K562 (cell line): ENCODE data around the gene CAPN8. TPM values are rescaled to one million over a fixed set of nuclear protein-coding genes. Genes with fewer than 3 reads are reported as not detected.

Experiments used
- ATAC-seq: fragments of 200-7000 bp; cut with Tn5 transposase; 3 replicates; pipeline ENCODE4 v1.9.1; 2020; ENCODE audit warnings: moderate library complexity
- BruUV-seq: library from RNA; stranded (reverse); fragments of 400-500 nt; replicated peaks from 2 replicates; lab custom pipeline; 2021; lab: Mats Ljungman, UMichigan
- CTCF ChIA-PET: fragments of 300-600 bp; formaldehyde crosslinking; extraction: SDS; loops from one replicate; lab custom pipeline; 2021; ENCODE audit warnings: low intra/inter-chr PET ratio; lab: Yijun Ruan, JAX
- POLR2A ChIA-PET: fragments of 300-600, 350-650 bp; sonication (Branson Sonifier 250); formaldehyde crosslinking; extraction: SDS; loops from one replicate; lab custom pipeline; 2021; ENCODE audit warnings: antibody characterized with exemption, inconsistent platforms; lab: Yijun Ruan, JAX
- DNase-seq, 4 experiments: peaks; one replicate each; pipeline versions ENCODE4 v3.0.0 to v3.0.0-alpha.2; 2011 to 2018; ENCODE audit warnings: low spot score in 3 of 4, mixed read lengths in 3 of 4; ENCODE audit errors: extremely low read depth in 1 of 4
- FAIRE-seq: peaks from 2 replicates; lab custom pipeline; 2011; peaks lifted over from hg19 to GRCh38; lab: Jason Lieb, UNC
- H2AFZ ChIP-seq: 2 replicates; pipeline ENCODE4 v1.6.0; 2011; ENCODE audit warnings: low read depth, low read length, control low read depth, inconsistent platforms
- H3K27ac ChIP-seq: fragments of 200-600 bp; 3 replicates; pipeline ENCODE4 v1.8.0; 2011; ENCODE audit warnings: low read depth, mild to moderate bottlenecking, control low read depth, inconsistent platforms, low read length, moderate library complexity, mixed read lengths; ENCODE audit errors: extremely low read depth
- H3K27me3 ChIP-seq, 2 experiments: fragments of 300-600 bp in 1 of 2; 2 replicates in 1 of 2; 3 replicates in 1 of 2; pipeline versions ENCODE4 v1.6.0 to v1.8.0; 2011; ENCODE audit warnings: inconsistent platforms in 2 of 2, low read length in 2 of 2, mild to moderate bottlenecking in 1 of 2, mixed read lengths in 1 of 2, moderate library complexity in 1 of 2; ENCODE audit not compliant: control insufficient read depth in 2 of 2, insufficient read depth in 2 of 2
- H3K36me3 ChIP-seq: fragments of 300-600 bp; 3 replicates; pipeline ENCODE4 v1.8.0; 2011; ENCODE audit warnings: mild to moderate bottlenecking, low read length, inconsistent platforms; ENCODE audit not compliant: control insufficient read depth, insufficient read depth
- H3K4me1 ChIP-seq, 2 experiments: fragments of 200-600 bp in 1 of 2; replicated peaks in 1 of 2; 2 replicates in 1 of 2; 3 replicates in 1 of 2; pipeline versions ENCODE4 v1.5.1 to v1.8.0; 2011; ENCODE audit warnings: inconsistent platforms in 2 of 2, low read length in 2 of 2, mild to moderate bottlenecking in 1 of 2, mixed read lengths in 1 of 2, moderate library complexity in 1 of 2; ENCODE audit not compliant: control insufficient read depth in 2 of 2, insufficient read depth in 2 of 2
- H3K4me2 ChIP-seq: 2 replicates; pipeline ENCODE4 v1.6.1; 2011; ENCODE audit warnings: low read length, control low read depth, inconsistent platforms, mixed read lengths; ENCODE audit not compliant: insufficient read depth
- H3K4me3 ChIP-seq: fragments of 200-600 bp; sonication (generic), shearing (Covaris generic); 2 replicates; pipeline ENCODE4 v1.5.1; 2016; ENCODE audit warnings: control low read depth, inconsistent platforms
- H3K79me2 ChIP-seq: fragments of 200-600 bp; 3 replicates; pipeline ENCODE4 v1.8.0; 2011; ENCODE audit warnings: low read length, inconsistent platforms; ENCODE audit not compliant: control insufficient read depth, insufficient read depth
- H3K9ac ChIP-seq, 2 experiments: 2 replicates each; pipeline versions ENCODE4 v1.6.0 to v1.6.1; 2011; ENCODE audit warnings: low read depth in 2 of 2, low read length in 2 of 2, control low read depth in 1 of 2, inconsistent platforms in 1 of 2, mild to moderate bottlenecking in 1 of 2, mixed read lengths in 1 of 2; ENCODE audit not compliant: insufficient read depth in 1 of 2
- H3K9me1 ChIP-seq: one replicate; pipeline ENCODE4 v1.6.0; 2011; ENCODE audit warnings: inconsistent platforms, mild to moderate bottlenecking, low read length, moderate library complexity; ENCODE audit not compliant: control insufficient read depth, insufficient read depth
- H3K9me3 ChIP-seq: replicated peaks from 2 replicates; pipeline ENCODE4 v1.5.1; 2011; ENCODE audit warnings: low read depth, low read length, inconsistent platforms; ENCODE audit not compliant: control insufficient read depth, insufficient read depth
- H4K20me1 ChIP-seq: replicated peaks from 2 replicates; pipeline ENCODE4 v1.6.1; 2011; ENCODE audit warnings: low read length, inconsistent platforms, mixed read lengths; ENCODE audit not compliant: control insufficient read depth, insufficient read depth
- BRD4 ChIP-seq: fragments of 200-600 bp; sonication (generic); IDR thresholded peaks from 2 replicates; pipeline ENCODE4 v1.6.1; 2017; ENCODE audit warnings: inconsistent platforms
- HNRNPUL1 ChIP-seq: fragments of 200-400 bp; formaldehyde crosslinking; IDR thresholded peaks from 2 replicates; pipeline ENCODE4 v1.6.1; 2017; ENCODE audit warnings: low read length
- TFAM ChIP-seq: fragments of 250-450 bp; sonication (Bioruptor Pico); conservative IDR thresholded peaks from 2 replicates; pipeline ENCODE4 v1.5.0; 2021; ENCODE audit warnings: mild to moderate bottlenecking, moderate library complexity
- ZNF175 ChIP-seq: fragments of 200-800 bp; sonication (Bioruptor generic); IDR thresholded peaks from 2 replicates; pipeline ENCODE4 v1.6.1; 2016; ENCODE audit warnings: low read depth, mild to moderate bottlenecking, missing genetic modification characterization, missing compliant biosample characterization
- WGBS: fragments of 100-300 bp; shearing (Covaris generic); methylation state at CpG from one replicate; pipeline ENCODE4 v1.1.6; 2016; ENCODE audit warnings: low coverage, mixed read lengths; ENCODE audit not compliant: insufficient coverage; ENCODE audit errors: missing lambda C conversion rate; 5-methylcytosine and 5-hydroxymethylcytosine counted together
- in situ Hi-C: fragments of 300-500 bp; cut with MboI; formaldehyde crosslinking; loops from 4 replicates; pipeline ENCODE4 v1.15.0; 2018; ENCODE audit warnings: inconsistent platforms, mixed read lengths
- intact Hi-C: fragments of 100-400 bp; cut with micrococcal nuclease; formaldehyde crosslinking; loops from 2 replicates; pipeline ENCODE4 v1.14.2; 2022
- polyA plus RNA-seq, 8 experiments: library from polyadenylated mRNA; depleted of rRNA in 4 of 8; stranded (reverse) in 5 of 8; unstranded in 3 of 8; fragments of >200 nt; fragmentation: Nextera tagmentation in 2 of 8; fragmentation: Illumina TruSeq in 1 of 8; extraction: Ambion mirVana in 2 of 8; extraction: Trizol in 1 of 8; gene quantifications; 2 replicates each; pipeline versions ENCODE4 v1.2.1 to v1.2.3, GENCODE V29; 2011 to 2014; ENCODE audit warnings: inconsistent platforms in 1 of 8, missing spikeins in 1 of 8
- total RNA-seq, 7 experiments: library from RNA; depleted of rRNA in 6 of 7; stranded (reverse); fragments of >200 nt in 6 of 7; fragmentation: Illumina TruSeq in 2 of 7; extraction: Trizol in 2 of 7; gene quantifications; 2 replicates each; pipeline versions ENCODE4 v1.2.1 to v1.2.3, GENCODE V29; 2011 to 2021; ENCODE audit warnings: low replicate concordance in 1 of 7

CAPN8 gene
- total and polyA plus RNA-seq, 9 of the 15 experiments (the other 6 are each of a cell fraction or from before 2014, with no cell fraction given) = 0.06 TPM; not detected in 8

DNA sequence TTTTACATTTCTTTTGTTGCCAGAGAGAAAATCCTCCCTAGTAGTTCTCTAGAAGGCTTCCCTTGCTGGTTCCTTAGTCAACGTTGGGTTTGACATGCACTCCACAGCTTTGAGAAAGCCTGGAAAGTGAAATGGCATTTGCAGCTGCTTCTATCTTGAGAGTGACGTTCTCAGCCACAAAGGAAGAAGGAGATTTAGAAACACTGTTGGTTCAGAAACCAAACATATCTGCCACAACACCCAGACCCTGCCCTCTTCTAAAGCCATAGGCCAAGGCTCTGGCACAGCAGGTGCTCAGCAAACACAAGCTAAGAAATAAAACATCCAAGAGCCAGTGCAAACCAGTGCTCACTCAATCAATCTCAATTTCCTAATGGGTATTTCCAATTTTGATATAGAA, 150.9 kb downstream of the CAPN8 start (continued):
- TF ChIP-seq HNRNPUL1 = no peak

DNA sequence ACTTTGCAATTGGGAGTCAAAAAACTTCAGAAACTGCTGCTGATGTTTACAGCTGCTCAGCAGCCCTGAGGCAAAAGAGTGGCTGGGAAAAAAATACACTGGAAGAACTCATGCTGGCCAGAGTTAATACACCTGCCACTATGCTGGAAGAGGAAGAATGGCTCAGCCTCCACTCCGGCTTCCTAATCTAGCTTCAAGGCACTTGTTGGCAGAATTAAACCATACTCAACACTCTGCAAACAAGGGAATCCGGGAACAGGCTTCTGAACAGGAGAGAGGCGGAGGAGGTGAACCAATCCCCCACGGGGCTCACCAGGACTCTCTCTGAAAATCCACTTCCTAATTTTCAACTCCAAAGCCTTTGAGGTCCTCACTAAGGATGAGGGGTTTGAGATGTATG, 152.2 kb downstream of the CAPN8 start:
- ATAC-seq = no peak
- no peak overlapping the region for H3K9ac ChIP-seq
- H4K20me1 ChIP-seq = no peaks in the 10 kb centered on the region; the same call in 1 of the 2 replicates
- no peaks in the 10 kb centered on the region for H3K9me1 ChIP-seq
- FAIRE-seq = no peak
- CTCF ChIA-PET = no interaction called here
- no peak for TF ChIP-seq BRD4
- TF ChIP-seq, all 486 proteins: peak for 0
- no peak overlapping the region for H3K27ac ChIP-seq
- 4% methylated on average over 4 of the region's 4 CpGs for WGBS
- H3K4me1 ChIP-seq = peaks cover 0 to 3% of the 10 kb centered on the region in 2 experiments; a peak in 1 of 5 replicates
- POLR2A ChIA-PET = no interaction called here
- no peak for DNase-seq
- no peak overlapping the region for H3K4me2 ChIP-seq
- no peaks in the 10 kb centered on the region for H3K36me3 ChIP-seq
- peaks cover 5 to 24% of the 10 kb centered on the region in 2 experiments; a peak in 3 of 5 replicates for H3K27me3 ChIP-seq
- no TSS peak for BruUV-seq
- intact Hi-C loops (no loop called here), in situ Hi-C loops (no loop called here)
- H3K79me2 ChIP-seq = no peaks in the 10 kb centered on the region
- H3K9me3 ChIP-seq = no peaks in the 10 kb centered on the region; the same call in 1 of the 2 replicates
- no peak overlapping the region for H2AFZ ChIP-seq
- H3K4me3 ChIP-seq = no peak overlapping the region

DNA sequence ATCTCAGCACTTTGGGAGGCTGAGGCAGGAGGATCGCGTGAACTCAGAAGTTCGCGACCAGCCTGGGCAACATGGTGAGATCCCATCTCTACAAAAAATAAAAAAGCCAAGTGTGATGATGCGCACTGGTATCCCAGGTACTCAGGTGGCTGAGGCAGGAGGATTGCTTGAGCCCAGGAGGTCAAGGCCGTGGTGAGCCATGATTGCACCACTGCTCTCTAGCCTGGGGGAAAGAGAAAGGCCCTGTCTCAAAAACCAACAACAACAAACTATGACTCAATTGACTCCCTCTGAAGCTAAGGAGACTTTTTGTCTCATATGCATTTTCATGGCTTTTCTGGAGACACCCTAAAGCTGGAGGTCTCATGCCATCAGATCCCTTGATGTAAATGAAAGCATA, 153.4 kb downstream of the CAPN8 start:
- CTCF ChIA-PET = interaction anchor here (0.6 kb wide), 1 partner anchor 45 kb away, joined by 3 read pairs; no protein-coding TSS in a partner anchor
- no peak for DNase-seq

More for the DNA sequence above, 153.4 kb downstream of the CAPN8 start:
- Histone ChIP-seq H3K4me1 (peaks cover 0 to 3% of the 10 kb centered on the region in 2 experiments; a peak in 1 of 5 replicates), H3K4me3 (no peak overlapping the region), H2AFZ (no peak overlapping the region), H3K9me3 (no peaks in the 10 kb centered on the region; the same call in 1 of the 2 replicates), H3K4me2 (no peak overlapping the region), H3K36me3 (no peaks in the 10 kb centered on the region), H3K79me2 (no peaks in the 10 kb centered on the region), H3K9me1 (no peaks in the 10 kb centered on the region), H3K27me3 (peaks cover 6 to 21% of the 10 kb centered on the region in 2 experiments; a peak in 3 of 5 replicates), H3K9ac (no peak overlapping the region), H3K27ac (no peak overlapping the region), H4K20me1 (no peaks in the 10 kb centered on the region; the same call in 1 of the 2 replicates)
- FAIRE-seq (no peak), ATAC-seq (no peak)
- BruUV-seq = no TSS peak
- no peak for TF ChIP-seq TFAM (CRISPR knock-in tag)
- no peak for TF ChIP-seq ZNF175
- intact Hi-C loops = no loop called here
- WGBS = 2% methylated on average over 6 of the region's 6 CpGs
- POLR2A ChIA-PET = interaction anchor here (1.2 kb wide), 1 partner anchor 44 kb away, joined by 3 read pairs; no protein-coding TSS in a partner anchor
- in situ Hi-C loops = no loop called here
